ENCODE results near the gene C16orf92.
"Not testable (repeated sequence)": the region's sequence is repeated elsewhere in the genome, so short reads cannot be mapped to it uniquely, and the experiment has no call there.

The C16orf92 gene

DNA sequence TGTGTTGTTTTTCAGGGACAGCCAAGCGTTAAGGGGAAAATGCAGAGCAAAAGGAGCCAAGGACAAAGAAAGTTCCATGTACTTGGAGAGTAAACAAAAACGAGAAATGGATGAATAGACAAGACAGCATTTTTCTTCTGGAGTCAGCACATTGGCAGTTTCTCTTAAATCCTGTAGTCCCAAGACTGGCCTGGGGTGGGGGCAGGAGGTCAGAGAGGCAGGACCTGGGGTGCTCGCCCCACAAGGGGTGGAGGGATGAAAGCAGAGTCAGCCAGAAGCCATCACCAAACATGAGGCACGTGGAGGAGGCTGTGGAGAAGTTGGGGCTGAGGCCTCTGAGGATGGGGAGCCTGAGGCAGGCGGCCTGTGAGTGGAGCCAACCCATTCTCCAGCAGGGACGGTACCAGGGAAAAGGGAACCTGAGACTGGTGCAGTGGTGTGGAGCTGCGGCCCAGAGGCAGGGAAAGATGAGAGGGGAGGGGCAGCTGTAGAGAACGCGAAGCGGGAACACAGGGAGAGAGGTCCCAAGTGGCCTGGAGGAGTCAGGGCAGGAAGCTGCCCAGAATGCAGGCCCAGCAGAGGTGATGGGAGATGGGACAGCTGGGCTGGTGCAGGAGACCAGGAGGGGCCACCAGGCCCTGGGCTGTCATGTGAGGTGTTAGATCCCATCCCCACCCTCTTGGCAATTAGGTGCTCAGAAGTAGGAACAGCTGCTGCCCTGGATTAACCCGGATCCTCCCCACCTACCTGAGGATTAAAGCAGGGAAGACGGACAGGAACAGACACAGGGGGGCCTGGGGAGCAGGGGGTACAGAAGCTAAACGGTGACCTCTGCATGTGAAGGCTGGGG is 4.8 kb downstream of the C16orf92 start:
- no peak for DNase-seq

DNA sequence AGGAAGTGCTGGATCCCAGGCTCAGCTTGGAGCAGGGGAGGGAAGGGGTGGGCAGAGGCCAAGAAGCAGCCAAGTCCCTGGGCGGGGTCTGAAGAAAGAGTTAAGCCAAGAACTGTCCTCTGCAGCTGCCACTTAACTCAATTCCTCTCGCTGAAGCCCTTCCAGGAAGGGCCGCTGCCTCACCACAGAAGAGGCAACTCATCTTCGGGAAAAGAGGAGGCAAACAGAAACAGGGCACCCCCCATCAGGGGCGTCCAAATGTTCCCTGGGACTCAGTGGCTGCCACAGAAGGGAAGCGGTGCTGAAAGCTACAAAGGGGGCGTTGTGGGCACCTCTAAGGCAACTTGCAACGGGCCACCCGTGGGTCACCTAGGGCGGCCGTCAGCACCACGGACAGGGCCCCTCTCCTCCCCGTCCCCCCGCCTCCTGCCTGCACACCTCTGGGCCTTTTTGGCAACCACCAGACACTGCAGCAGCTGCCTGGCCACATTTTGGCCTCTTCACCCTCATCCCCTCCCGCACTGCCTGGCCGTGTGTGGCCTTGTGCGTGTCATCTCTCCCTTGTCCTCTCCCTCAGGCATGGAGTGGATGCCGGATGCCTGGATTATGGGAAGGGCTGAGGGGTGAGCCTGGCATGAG is 5.6 kb downstream of the C16orf92 start:
- no peak for DNase-seq

DNA sequence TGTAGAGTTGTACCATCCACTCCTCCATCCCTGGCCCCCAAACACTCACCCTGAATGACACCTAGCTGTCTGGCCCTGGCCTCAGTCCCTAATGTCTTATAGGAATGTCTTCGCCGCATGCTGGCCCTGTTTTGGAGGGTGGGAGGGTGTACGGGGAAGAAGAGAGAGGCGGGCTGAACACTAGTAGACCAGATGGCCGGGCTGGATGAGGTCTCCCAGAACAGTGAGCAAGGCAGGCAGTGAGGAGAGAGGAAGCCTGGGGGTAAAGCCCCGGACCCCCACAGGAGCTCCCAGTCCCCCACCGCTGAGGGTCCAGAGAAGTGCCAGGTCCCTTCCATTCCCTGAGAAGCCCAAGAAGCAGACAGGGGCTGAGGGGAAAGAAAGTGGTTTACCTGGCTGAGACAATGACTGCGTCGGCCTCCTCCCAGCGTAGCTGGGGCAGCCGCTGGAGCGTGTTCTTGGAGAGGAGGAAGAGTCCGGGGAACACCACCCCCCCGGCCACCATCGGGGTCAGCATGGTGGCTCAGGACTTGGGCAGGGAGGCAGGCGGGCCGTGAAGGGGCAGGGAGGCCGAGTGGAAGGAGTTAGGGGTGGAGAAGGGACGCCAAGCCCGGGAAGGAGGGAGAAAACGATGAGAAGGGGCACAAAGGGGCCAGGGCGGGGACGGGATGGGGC is 7.2 kb downstream of the C16orf92 start:
- DNase-seq: no peak

DNA sequence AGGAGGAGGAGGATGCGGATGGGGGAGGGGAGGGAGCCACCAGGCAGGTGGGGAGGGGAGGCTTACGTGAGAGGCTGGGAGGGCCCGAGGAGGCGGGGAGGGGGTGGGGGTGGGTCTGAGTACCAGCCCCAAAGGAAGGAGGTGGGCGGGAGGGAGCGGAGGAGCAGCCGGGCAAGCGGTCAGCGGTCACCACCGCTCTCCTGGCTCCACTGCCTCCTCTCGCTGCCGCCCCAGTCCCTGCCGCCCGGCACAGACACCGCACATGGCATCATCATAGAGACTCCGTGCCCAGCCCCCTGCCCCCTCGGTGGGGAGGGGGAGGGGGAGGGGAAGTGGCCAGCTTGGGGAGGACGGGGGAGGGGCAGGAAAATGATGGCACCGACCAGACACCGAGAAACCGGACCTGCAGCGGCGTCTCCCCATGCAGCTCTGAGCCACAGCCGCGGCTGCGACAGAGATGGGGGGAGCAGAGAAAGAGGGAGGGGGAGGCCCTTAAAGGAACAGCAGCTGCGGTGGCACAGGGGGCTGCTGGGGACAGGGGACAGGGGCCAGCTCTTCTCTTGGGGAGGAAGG is 7.9 kb downstream of the C16orf92 start, which contains the start of gene TLCD3B:
Gene TLCD3B (minus strand): TSS at position 431 of the 573 bp plus-strand sequence. CDS start 744 bp downstream, outside the sequence.
- DNase-seq: no peak

DNA sequence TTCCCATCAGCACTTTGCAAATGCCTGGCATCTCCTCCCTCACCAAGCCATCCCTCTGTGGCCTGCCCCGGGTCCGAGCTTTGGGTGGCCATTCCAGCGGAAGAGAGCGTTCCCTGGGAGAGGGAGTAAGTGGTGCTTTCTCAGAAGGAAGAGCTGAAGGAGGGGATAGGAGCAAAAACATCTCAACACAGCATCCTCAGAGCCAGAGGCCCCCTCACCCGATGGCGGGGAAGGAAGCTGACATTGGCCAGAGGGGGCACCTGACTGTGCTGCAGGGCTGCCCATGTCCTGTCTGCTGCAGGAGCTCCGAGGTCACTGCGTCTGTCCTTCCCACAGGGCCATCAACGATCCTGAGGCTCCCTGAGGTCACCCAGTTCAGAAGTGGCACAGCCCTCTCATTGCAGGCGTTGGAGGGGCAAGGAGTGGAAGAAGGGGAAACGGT is 8.5 kb downstream of the C16orf92 start:
- DNase-seq: no peak

DNA sequence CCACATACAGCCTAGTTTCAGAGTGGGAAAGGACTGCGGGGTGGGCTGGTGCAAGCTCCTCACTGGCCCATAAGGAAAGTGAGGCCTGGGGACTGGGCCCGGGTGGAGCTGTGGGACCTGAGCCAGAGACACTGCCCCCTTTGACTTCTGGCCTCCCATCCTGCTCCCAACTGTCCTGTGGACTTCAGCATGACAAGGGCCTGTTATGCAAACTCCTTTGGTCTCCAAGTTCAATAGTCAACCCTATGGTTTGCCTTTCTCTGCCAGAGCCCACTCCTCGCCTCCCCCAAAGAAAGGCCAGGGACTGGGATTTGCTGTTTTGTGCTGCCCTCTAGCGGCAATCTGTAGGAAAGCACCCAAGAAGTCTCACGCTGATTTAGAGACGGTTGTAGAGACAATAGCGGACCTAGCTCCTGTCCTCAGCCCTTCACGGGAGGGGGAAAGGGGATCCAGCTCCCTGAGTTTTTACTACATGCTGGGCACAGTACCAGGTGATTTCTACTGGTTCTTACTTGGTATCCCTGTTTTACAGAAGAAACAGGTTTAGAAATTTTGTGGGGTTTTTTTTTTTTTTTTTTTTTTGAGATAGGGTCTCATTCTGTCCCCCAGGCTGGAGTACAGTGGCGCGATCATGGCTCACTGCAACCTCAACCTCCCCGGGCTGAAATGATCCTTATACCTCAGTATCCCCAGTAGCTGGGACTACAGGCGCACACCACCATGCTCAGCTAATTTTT is 9.3 kb downstream of the C16orf92 start:
- DNase-seq: peak; percentile 58

DNA sequence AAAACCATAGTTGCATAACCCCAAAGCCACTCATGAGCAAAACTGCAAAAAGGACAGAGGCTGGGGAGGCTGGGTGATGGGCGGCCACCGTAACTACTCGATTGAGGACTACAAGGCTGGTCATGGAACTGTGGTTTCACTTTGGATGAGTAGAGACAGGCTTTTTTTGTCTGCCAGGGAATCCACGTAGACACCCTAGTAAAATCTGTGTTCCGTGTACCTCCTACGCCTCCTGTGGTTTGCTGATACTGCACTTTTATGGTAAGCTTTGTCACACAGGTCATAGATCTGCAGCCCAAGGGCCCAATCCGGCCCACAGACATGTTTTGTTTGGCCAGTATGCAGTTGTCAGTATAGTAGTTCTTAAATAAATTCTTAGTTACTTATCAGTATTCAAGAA is 10.3 kb downstream of the C16orf92 start:
- no peak for DNase-seq

DNA sequence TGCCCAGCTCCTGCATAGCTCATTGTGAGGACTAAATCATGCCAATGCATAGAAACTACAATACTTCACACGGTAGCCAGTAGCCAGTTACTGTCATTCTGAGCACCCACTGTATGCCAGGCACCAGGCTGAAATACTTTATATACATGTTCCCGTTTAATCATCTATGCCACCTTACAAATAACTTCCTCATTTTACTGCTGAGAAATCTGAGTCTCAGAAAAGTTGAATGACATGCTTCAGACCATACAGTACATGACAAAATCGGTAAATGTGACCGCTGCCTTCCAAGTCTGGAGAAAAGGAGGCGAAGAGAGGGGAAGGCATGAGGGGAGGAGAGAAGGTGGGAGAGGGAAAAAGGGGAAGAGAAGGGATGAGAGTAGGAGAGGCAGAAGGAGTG is 17.2 kb downstream of the C16orf92 start:
- no peak for DNase-seq

DNA sequence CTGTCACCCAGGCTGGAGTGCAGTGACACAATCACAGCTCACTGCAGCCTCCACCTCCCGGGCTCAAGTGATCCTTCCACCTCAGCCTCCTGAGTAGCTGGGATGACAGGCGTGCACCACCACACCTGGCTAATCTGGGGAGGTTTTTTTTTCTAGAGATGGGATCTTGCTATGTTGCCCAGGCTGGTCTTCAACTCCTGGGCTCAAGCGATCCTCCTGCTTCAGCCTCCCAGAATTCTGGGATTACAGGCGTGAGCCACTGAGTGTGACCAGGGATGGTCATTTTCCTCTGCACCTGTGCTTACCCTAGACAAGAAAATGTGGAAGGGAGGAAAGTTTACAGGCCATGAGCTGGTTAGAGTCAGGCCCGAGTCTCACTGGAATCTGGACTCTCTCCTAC is 17.7 kb downstream of the C16orf92 start:
- not testable (repeated sequence) for DNase-seq

DNA sequence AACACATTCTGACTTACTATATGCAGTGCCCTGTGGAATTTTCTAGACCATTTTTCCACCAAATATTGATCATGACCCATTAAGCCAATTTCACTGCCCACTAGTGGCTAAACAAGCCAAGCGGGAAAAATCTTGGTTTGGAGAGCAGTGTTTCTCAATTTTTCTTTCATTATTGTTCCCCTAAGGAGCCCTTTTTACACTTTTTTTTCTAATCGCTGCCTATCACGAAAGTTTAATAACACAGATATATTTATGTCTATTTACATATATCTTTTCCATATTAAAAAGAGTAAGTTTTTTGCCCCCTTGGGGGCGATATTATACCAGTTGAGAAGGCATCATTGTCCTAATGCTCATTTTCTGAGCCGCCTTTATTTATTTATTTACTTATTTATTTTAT is 18.8 kb downstream of the C16orf92 start:
- peak; percentile 27 for DNase-seq

DNA sequence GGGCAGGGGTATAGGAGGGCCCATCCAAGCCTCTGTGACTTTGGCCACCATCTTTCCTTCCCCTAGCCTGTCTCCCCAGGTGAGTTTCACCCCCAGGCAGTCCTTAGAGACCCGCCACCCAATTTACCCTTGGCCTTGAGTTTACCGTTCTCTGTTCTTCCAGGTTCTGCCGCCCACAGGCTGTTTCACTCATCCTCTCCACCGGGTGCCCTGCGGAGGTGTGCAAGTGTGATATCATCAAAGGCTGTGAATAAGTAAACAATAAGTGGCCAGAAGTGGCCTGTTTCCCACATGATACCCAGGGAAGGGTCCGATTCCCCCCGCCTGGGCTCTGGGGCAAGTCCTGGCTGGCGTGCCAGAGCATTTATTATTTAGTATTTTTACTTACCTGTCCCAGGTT is 23.2 kb downstream of the C16orf92 start:
- no peak for DNase-seq

DNA sequence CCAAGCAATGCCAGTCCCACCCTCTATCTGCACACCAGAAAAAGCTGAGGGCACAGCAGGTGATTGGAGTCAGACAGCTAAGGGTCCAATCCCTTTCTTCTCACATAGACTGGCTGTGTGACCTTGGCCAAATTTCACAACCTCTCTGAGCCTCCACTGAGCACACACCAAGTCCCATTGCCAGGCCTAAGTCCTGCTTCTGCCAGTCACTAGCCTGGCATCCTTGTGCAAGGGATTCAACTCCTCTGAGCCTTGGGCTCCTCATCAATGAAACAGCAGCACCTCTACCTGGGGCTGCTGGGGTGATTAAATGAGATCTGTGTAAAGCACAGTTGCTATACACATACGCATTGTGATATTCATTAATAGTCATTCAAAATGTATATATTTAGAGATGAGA is 23.6 kb downstream of the C16orf92 start:
- no peak for DNase-seq

DNA sequence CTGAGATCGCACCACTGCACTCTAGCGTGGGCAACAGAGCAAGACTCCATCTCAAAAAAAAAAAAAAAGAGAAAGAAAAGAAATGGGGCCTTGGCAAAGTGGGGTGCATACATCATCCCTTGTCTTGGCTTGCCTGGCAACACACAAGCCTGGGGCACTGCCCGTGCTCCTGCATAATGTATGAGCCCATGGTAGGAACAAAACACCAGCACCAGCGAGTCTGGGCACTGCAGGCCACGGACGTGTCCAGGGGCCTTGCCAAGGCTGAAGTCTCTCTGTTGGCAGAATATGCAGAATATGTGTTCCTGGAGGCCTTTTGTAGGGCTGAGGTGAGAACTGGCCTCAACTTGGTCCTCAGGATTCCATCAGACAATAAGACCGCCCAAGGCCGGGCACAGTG is 26.9 kb downstream of the C16orf92 start:
- no peak for DNase-seq

DNA sequence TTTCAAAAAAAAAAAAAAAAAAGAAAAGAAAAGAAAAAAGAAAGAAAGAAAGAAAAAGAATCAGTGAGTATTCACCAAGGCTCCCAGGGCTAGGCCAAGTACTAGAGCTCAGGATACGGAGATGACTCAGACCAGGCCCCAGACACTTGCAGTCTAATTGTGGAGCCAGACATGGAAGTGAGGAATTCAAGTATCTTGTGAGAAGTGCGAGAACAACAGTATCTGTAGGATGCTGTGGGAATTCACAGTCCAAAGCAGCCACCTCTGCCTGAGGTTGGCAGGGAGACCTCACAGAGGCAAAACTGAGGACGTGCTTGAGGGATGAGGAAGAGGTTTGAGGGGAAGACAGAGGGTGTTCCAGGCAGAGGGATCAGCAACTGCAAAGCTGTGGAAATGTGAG is 28.5 kb downstream of the C16orf92 start:
- no peak for DNase-seq

DNA sequence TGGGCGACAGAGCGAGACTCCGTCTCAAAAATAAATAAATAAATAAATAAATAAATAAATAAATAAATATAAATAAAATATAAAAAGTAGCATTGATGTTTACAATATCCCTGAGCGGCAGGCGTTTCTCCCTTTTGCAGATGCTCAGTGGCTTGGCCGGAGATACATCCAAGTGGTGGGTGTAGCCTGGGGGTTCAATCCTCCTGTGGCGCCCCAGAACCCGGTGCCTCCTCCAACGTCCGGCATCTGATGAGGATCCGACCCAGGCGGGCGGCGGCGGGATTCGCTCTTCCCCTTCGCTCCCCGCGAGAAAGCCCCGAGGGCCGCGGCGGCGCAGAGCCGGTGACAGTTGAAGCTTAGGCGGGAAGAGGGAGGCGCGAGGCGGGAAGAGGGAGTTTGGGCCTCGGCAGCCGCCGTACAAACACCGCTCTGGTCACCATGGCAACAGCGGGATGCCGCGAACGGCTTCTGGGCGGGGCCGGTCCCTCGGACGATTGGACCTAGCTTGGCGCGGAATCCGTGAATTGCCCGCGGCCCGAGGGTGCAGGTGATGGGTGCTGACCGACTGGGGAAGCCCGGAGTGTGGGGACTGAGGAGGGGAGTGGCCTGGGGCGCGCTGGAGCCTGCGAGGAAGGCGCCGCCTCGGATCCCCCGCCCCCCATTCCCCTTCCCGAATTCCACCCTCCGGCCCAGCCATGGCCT is 29.8 kb downstream of the C16orf92 start:
- DNase-seq: peak; percentile 80

DNA sequence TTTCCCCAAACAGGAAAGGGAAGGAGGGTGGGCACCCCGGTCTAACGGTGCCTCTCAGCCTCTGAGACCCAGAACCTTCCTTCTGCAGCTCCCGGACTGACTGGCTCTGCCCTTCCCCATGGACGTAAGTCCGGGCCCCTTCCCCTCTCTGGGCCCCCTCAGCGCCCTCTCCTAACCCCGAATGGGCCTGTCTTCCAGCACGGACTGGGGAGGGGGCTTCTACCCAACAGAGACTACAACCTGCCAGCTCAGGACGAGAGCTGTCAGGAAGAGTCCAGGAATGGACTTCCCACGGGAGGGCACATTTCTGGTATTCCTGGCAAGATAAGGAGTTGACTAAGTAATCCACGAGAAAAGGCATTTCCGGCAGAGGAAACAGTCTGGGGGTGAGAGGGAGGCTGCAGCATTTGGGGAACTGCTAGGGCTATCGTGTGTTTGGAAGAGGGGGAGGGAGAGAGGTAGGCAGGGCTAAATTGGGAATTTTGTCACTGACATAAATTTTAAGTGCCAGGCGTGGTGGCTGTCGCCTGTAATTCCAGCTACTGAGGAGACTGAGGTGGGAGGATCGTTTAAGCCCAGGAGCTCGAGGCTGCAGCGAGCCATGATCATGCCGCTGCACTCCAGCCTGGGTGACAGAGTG is 30.5 kb downstream of the C16orf92 start:
- DNase-seq: no peak

DNA sequence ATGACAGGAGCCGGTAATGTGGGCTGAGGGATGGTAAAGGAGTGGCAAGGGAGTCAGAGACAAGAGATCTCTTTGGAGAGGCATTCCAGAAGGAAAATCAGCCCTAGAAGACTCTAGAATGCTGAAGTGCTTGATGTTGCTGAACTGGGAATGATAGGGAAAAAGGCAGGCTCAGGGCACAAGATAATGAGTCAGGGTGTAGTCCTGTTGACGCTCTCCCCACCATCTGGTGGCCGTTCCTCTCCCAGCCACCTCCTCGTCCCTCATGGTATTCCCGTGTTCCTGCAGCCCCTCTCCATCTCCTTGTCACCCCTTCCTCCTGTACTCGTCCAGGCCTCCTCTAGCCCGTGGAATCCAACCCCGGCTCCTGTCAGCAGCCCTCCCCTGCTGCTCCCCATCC is 31.5 kb downstream of the C16orf92 start:
- no peak for DNase-seq

DNA sequence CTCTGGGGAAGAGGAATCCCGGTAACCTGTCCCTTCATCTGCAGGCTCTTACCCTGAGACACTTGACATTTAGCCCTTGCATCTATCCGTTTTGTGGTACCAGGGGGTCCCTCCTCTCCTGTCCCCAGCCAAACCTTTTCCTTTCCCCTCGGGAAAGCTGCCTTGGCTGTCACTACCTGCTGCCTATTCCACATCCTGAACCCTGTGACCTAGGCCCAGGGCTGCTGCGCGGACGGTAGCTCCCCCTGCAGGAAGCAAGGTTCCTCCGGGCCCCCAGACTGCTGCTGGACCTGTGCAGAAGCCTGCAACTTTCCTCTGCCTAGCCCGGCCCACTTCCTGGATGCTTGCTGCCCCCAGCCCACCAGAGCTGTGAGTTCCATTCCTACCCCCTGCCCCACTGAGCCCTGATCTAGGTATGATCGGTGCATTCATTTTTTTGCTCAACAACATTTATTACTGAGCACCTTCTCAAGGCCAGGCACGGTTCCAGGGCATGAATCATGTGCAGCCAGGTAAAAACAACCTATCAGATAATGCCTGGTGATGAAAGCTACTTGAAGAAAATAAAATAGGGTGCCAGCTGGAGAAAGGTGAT is 32.1 kb downstream of the C16orf92 start:
- DNase-seq: peak; percentile 35

DNA sequence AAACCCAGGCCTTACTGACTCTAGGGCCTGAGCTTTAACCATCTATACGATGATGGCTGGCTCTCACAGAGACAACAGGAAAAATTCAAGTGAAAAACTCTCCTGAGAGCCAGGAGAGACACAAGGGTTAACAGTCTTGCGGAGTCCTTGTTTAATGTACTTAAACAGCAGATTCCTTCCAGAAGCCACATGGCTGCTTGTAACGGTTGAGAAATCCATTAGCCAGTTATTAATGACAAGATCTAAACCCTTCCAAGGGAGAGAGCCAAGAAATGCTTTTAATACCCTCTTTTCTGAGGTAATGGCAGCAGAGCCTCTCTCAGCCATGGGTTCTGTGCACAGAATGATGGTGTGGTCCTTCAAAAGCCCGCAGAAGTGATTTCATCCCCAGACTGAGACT is 37.3 kb downstream of the C16orf92 start:
- no peak for DNase-seq

DNA sequence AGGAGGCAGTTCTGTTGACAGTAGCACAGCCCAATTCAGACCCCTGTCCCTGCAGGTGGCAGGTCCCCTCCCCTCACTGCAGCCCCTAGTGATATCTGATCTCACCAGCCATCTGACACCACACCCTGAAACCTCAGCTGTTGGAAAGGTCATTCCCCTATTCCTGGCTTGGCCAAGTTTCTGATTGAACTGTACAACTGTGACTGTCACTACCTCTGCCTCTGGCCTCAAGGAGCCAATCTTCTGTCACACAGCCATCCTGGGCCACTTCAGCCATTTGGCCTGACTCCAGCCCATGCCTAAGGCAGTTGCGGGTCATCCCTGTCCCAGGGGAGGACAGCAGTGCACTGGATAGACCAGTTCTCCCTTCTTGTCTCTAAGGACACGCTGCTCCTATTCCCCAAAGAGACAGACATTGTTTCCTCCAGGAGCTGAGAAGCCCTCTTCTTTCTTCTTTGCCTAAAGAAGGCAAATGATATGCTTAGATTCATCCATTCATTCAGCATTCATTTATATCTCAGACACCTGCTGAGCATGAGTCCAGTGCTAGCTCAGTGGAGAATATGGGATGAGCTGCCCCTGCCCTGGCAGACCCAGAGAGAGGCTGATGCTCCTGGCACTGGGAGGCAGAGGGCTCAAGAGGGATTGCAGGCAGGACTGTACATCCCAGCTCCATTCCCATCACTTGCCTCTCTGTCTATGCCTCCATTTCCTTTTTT is 38.0 kb downstream of the C16orf92 start:
- DNase-seq: no peak
